K562 (cell line): ENCODE results near the gene SPRYD3. TPM values are rescaled to one million over a fixed set of nuclear protein-coding genes. Genes with fewer than 3 reads are reported as not detected.

Experiments
- ARID2 ChIP-seq: fragments of 450-650 bp; IDR thresholded peaks from 2 replicates; pipeline ENCODE4 v1.6.1; 2017; ENCODE audit warnings: antibody characterized with exemption, mild to moderate bottlenecking
- CHD2 ChIP-seq: IDR thresholded peaks from 2 replicates; pipeline ENCODE4 v1.6.1; 2011; ENCODE audit warnings: low read depth, low read length
- CXXC5 ChIP-seq: fragments of 250-450 bp; sonication (Bioruptor Pico); IDR thresholded peaks from 2 replicates; pipeline ENCODE4 v1.8.0; 2022; ENCODE audit warnings: inconsistent platforms, mild to moderate bottlenecking, moderate library complexity
- ELF1 ChIP-seq: fragments of 200-800 bp; sonication (Bioruptor generic); IDR thresholded peaks from 2 replicates; pipeline ENCODE4 v1.6.1; 2016; ENCODE audit warnings: missing genetic modification characterization, missing compliant biosample characterization
- HDAC6 ChIP-seq: IDR thresholded peaks from 2 replicates; pipeline ENCODE4 v1.6.1; 2012; ENCODE audit warnings: low read depth, mild to moderate bottlenecking, control low read depth, inconsistent platforms, low read length, moderate library complexity
- L3MBTL2 ChIP-seq: fragments of 450-650 bp; IDR thresholded peaks from 2 replicates; pipeline ENCODE4 v1.6.1; 2016; ENCODE audit warnings: mild to moderate bottlenecking, moderate library complexity
- MAZ ChIP-seq, 2 experiments: fragments of 450-650 bp in 1 of 2; sonication (generic) in 1 of 2; formaldehyde crosslinking; IDR thresholded peaks in 1 of 2; conservative IDR thresholded peaks in 1 of 2; 2 replicates each; pipeline versions ENCODE4 v1.4.0 to v1.5.0; 2020; ENCODE audit warnings: mild to moderate bottlenecking in 1 of 2, missing genetic modification reagents in 1 of 2
- MBD2 ChIP-seq: sonication (generic); IDR thresholded peaks from 2 replicates; pipeline ENCODE4 v1.6.1; 2016; ENCODE audit warnings: low read depth, borderline replicate concordance
- MYC ChIP-seq, 2 experiments: fragments of 250-450 bp in 1 of 2; sonication (Bioruptor Pico) in 1 of 2; IDR thresholded peaks; 2 replicates each; pipeline versions ENCODE4 v1.5.1 to v1.6.1; 2012 to 2021; ENCODE audit warnings: low read depth in 2 of 2, borderline replicate concordance in 1 of 2, improper control_type of control experiment in 1 of 2, low read length in 1 of 2, mild to moderate bottlenecking in 1 of 2, moderate library complexity in 1 of 2
- NR3C1 ChIP-seq: sonication (generic); formaldehyde crosslinking; IDR thresholded peaks from 2 replicates; pipeline ENCODE4 v1.8.1; 2022; ENCODE audit warnings: missing genetic modification reagents
- POLR2H ChIP-seq: IDR thresholded peaks from 2 replicates; pipeline ENCODE4 v1.6.1; 2016; ENCODE audit warnings: missing genetic modification characterization, low read depth, mild to moderate bottlenecking, control low read depth, missing compliant biosample characterization, moderate library complexity
- PYGO2 ChIP-seq: fragments of 450-650 bp; IDR thresholded peaks from 2 replicates; pipeline ENCODE4 v1.6.1; 2016; ENCODE audit warnings: mild to moderate bottlenecking, missing genetic modification characterization, moderate library complexity, missing compliant biosample characterization
- RBBP5 ChIP-seq: fragments of 200-600 bp; sonication (generic); IDR thresholded peaks from 2 replicates; pipeline ENCODE4 v1.6.1; 2012; ENCODE audit warnings: borderline replicate concordance, mild to moderate bottlenecking, low read length, control low read depth, inconsistent platforms; ENCODE audit not compliant: insufficient read depth, poor library complexity, severe bottlenecking
- RFX1 ChIP-seq: fragments of 450-650 bp; IDR thresholded peaks from 2 replicates; pipeline ENCODE4 v1.6.1; 2016; ENCODE audit warnings: mild to moderate bottlenecking, moderate library complexity
- SAFB2 ChIP-seq: fragments of 200-400 bp; formaldehyde crosslinking; IDR thresholded peaks from 2 replicates; pipeline ENCODE4 v1.6.1; 2018; ENCODE audit warnings: borderline replicate concordance, low read length, low read depth, moderate library complexity; ENCODE audit not compliant: severe bottlenecking
- SIRT6 ChIP-seq: IDR thresholded peaks from one replicate; pipeline ENCODE4 v1.6.1; 2012; ENCODE audit warnings: low read depth, mild to moderate bottlenecking, control low read depth, inconsistent platforms, low read length, moderate library complexity
- SMAD4 ChIP-seq: fragments of 250-450 bp; sonication (Bioruptor Pico); conservative IDR thresholded peaks from 2 replicates; pipeline ENCODE4 v1.8.0; 2021; ENCODE audit warnings: inconsistent platforms, mild to moderate bottlenecking, moderate library complexity
- SOX6 ChIP-seq: fragments of 450-650 bp; IDR thresholded peaks from 2 replicates; pipeline ENCODE4 v1.6.1; 2014; ENCODE audit warnings: mild to moderate bottlenecking
- SRSF9 ChIP-seq: fragments of 200-400 bp; formaldehyde crosslinking; IDR thresholded peaks from 2 replicates; pipeline ENCODE4 v1.6.1; 2017; ENCODE audit warnings: low read depth, low read length, borderline replicate concordance
- TBP ChIP-seq: optimal IDR thresholded peaks from 2 replicates; pipeline ENCODE3; 2011; ENCODE audit warnings: low read depth, low read length, improper control_type of control experiment
- TEAD1 ChIP-seq, 2 experiments: fragments of 450-650 bp in 1 of 2; sonication (generic) in 1 of 2; formaldehyde crosslinking; IDR thresholded peaks; 2 replicates each; pipeline versions ENCODE4 v1.4.0 to v1.8.0; 2020 to 2022; ENCODE audit warnings: mild to moderate bottlenecking in 2 of 2, missing genetic modification reagents in 1 of 2
- ZBED1 ChIP-seq: IDR thresholded peaks from 2 replicates; pipeline ENCODE4 v1.6.1; 2014
- ZFP1 ChIP-seq: fragments of 450-650 bp; formaldehyde crosslinking; IDR thresholded peaks from 2 replicates; pipeline ENCODE4 v1.4.0; 2020; ENCODE audit warnings: mild to moderate bottlenecking, mixed read lengths
- polyA plus RNA-seq, 8 experiments: library from polyadenylated mRNA; depleted of rRNA in 4 of 8; stranded (reverse) in 5 of 8; unstranded in 3 of 8; fragments of >200 nt; fragmentation: Nextera tagmentation in 2 of 8; fragmentation: Illumina TruSeq in 1 of 8; extraction: Ambion mirVana in 2 of 8; extraction: Trizol in 1 of 8; gene quantifications; 2 replicates each; pipeline versions ENCODE4 v1.2.1 to v1.2.3, GENCODE V29; 2011 to 2014; ENCODE audit warnings: inconsistent platforms in 1 of 8, missing spikeins in 1 of 8
- total RNA-seq, 7 experiments: library from RNA; depleted of rRNA in 6 of 7; stranded (reverse); fragments of >200 nt in 6 of 7; fragmentation: Illumina TruSeq in 2 of 7; extraction: Trizol in 2 of 7; gene quantifications; 2 replicates each; pipeline versions ENCODE4 v1.2.1 to v1.2.3, GENCODE V29; 2011 to 2021; ENCODE audit warnings: low replicate concordance in 1 of 7
- TF ChIP-seq, protein P1 (sequence below): fragments of 450-650 bp; IDR thresholded peaks from 2 replicates; pipeline ENCODE4 v1.6.1; 2014; ENCODE audit warnings: low read depth, mild to moderate bottlenecking, moderate library complexity, borderline replicate concordance
- TF ChIP-seq, protein P2 (sequence below): sonication (generic); formaldehyde crosslinking; IDR thresholded peaks from 2 replicates; pipeline ENCODE4 v1.5.0; 2020; ENCODE audit warnings: missing genetic modification reagents

Gene SPRYD3
- total and polyA plus RNA-seq, 9 of the 15 experiments (the other 6 are each of a cell fraction or from before 2014, with no cell fraction given) = 1.5 to 13.6 (median 7.6) TPM

DNA sequence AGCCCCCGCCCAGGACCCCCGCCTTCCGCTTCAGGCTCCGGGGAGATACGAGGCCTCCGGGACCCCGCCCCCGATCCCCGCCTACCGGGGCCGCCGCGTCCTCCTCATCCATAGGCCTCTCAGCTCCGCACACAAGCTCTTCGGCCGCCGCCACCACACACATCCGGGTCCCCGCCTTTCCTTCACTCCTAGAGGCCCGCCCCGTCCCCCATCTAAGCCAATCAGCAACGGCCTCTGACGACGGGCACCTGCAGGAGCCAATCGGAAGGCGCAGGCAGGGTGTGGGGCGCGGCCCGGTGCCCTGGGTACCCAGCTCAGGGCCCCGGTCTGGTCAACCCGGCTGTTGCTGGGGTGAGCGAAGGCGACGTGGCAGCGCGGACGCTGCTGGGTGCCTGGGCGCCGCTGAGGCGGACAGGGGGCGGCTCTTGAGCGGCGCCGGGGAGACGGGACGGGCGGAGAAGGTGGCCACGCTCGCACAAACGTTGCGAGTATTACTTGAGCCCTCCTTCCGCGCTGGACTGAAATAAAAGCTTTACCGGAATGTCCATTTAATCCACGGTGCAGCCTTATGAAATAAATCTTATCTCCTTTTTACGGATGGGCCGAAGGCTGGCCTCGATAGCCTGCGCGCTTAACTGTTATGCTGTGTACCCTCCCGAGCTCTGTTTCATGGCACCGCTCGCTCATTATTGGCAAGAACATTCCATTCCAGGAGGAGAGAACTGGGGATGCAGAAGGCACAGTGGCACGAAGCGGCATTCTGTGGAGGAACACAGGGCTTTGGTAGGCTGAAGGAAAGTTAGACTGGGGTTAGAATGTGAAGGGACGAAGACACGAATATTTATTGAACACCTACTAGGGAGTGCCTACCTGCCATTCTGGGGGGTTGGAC is at the start of gene SPRYD3 (continued):
- TF ChIP-seq, protein P1, sequence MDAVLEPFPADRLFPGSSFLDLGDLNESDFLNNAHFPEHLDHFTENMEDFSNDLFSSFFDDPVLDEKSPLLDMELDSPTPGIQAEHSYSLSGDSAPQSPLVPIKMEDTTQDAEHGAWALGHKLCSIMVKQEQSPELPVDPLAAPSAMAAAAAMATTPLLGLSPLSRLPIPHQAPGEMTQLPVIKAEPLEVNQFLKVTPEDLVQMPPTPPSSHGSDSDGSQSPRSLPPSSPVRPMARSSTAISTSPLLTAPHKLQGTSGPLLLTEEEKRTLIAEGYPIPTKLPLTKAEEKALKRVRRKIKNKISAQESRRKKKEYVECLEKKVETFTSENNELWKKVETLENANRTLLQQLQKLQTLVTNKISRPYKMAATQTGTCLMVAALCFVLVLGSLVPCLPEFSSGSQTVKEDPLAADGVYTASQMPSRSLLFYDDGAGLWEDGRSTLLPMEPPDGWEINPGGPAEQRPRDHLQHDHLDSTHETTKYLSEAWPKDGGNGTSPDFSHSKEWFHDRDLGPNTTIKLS = peak; percentile 97
- TF ChIP-seq TEAD1 (CRISPR knock-in tag; IDR thresholded peaks at IDR 0.05) (peak in 1 of 2 experiments; percentile 52; a peak in 1 of 4 replicates), PYGO2 (no peak), MAZ (CRISPR knock-in tag; conservative IDR thresholded peaks at IDR 0.05 in 1 of 2, IDR thresholded peaks at IDR 0.05 in 1 of 2) (peak; percentile 55 to 68; a peak in 3 of 4 replicates), NR3C1 (CRISPR knock-in tag) (no peak), TBP (peak; percentile 73), ZBED1 (no peak), SOX6 (no peak; the same call in 1 of the 2 replicates), POLR2H (tag) (peak; percentile 84), SIRT6 (no peak), ELF1 (tag) (peak; percentile 84), CHD2 (peak; percentile 92), RBBP5 (no peak), ARID2 (no peak), HDAC6 (no peak), ZFP1 (CRISPR knock-in tag) (0 out of 2 replicates have a peak, but pooled peaks have one; percentile 10), L3MBTL2 (peak; percentile 30; the same call in 1 of the 2 replicates), MYC (IDR thresholded peaks at IDR 0.05; ENCODE audit: low read depth, low read length) (peak; percentile 53), MYC (CRISPR knock-in tag; IDR thresholded peaks at IDR 0.05; ENCODE audit: borderline replicate concordance, low read depth) (no peak), RFX1 (peak; percentile 57; the same call in 1 of the 2 replicates), MBD2 (peak; percentile 99), CXXC5 (peak; percentile 71), SRSF9 (no peak), SAFB2 (no peak), SMAD4 (CRISPR knock-in tag) (peak; percentile 49)
- TF ChIP-seq, protein P2, sequence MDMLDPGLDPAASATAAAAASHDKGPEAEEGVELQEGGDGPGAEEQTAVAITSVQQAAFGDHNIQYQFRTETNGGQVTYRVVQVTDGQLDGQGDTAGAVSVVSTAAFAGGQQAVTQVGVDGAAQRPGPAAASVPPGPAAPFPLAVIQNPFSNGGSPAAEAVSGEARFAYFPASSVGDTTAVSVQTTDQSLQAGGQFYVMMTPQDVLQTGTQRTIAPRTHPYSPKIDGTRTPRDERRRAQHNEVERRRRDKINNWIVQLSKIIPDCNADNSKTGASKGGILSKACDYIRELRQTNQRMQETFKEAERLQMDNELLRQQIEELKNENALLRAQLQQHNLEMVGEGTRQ = no peak
